H1 (cell line): ENCODE data around the gene PLCL1. TPM values are rescaled to one million over a fixed set of nuclear protein-coding genes. Genes with fewer than 3 reads are reported as not detected.

Experiments
- CTCF ChIA-PET: fragments of 300-600 bp; sonication (Branson Sonifier 250); formaldehyde crosslinking; loops from one replicate; lab custom pipeline; 2021; ENCODE audit not compliant: partially characterized antibody; lab: Charles Lee
- POLR2A ChIA-PET: fragments of 300-600 bp; sonication (Branson Sonifier 250); formaldehyde crosslinking; loops from one replicate; lab custom pipeline; 2021; ENCODE audit warnings: inconsistent platforms; ENCODE audit not compliant: partially characterized antibody; lab: Charles Lee
- DNase-seq, 2 experiments: peaks; one replicate each; pipeline versions ENCODE4 v3.0.0 to v3.0.0-alpha.2; 2010 to 2022; ENCODE audit warnings: low spot score in 2 of 2, low read depth in 1 of 2, mixed read lengths in 1 of 2
- FAIRE-seq: peaks from 2 replicates; lab custom pipeline; 2011; peaks lifted over from hg19 to GRCh38; lab: Jason Lieb, UNC
- H2AFZ ChIP-seq: 2 replicates; pipeline ENCODE4 v1.8.1; 2012; ENCODE audit warnings: low read length, inconsistent platforms
- H2AK5ac ChIP-seq: 2 replicates; pipeline ENCODE4 v1.6.1; 2013; ENCODE audit warnings: low read depth, low read length
- H2BK120ac ChIP-seq: replicated peaks from 2 replicates; pipeline ENCODE3; 2013; ENCODE audit warnings: low read depth, low read length, inconsistent platforms
- H2BK12ac ChIP-seq: 2 replicates; pipeline ENCODE4 v1.6.1; 2013; ENCODE audit warnings: low read depth, low read length
- H2BK15ac ChIP-seq: 2 replicates; pipeline ENCODE4 v1.6.1; 2013; ENCODE audit warnings: low read length
- H2BK20ac ChIP-seq: 2 replicates; pipeline ENCODE4 v1.6.1; 2013; ENCODE audit warnings: low read length
- H2BK5ac ChIP-seq: 2 replicates; pipeline ENCODE4 v1.6.1; 2013; ENCODE audit warnings: low read depth, low read length
- H3K14ac ChIP-seq: 2 replicates; pipeline ENCODE4 v1.6.1; 2013; ENCODE audit warnings: inconsistent platforms; ENCODE audit not compliant: insufficient read length
- H3K18ac ChIP-seq: 2 replicates; pipeline ENCODE4 v1.6.1; 2013; ENCODE audit warnings: low read length; ENCODE audit errors: extremely low read depth
- H3K23ac ChIP-seq: 2 replicates; pipeline ENCODE4 v1.6.1; 2013; ENCODE audit warnings: inconsistent platforms; ENCODE audit not compliant: insufficient read length
- H3K23me2 ChIP-seq: 2 replicates; pipeline ENCODE4 v1.6.1; 2013; ENCODE audit warnings: low read depth, low read length
- H3K27ac ChIP-seq: 2 replicates; pipeline ENCODE4 v1.6.1; 2011; ENCODE audit warnings: low read depth, low read length, inconsistent platforms
- H3K27me3 ChIP-seq, 4 experiments: replicated peaks in 1 of 4; 1 replicate in 1 of 4; 2 replicates in 3 of 4; pipeline versions ENCODE4 v1.6.1 to v1.8.1; 2011 to 2013; ENCODE audit warnings: low read length in 3 of 4, mild to moderate bottlenecking in 3 of 4, inconsistent platforms in 2 of 4, mixed read lengths in 2 of 4, moderate library complexity in 1 of 4; ENCODE audit not compliant: control insufficient read depth in 3 of 4, insufficient read depth in 3 of 4; ENCODE audit errors: extremely low read depth in 1 of 4
- H3K36me3 ChIP-seq, 4 experiments: 2 replicates each; pipeline versions ENCODE4 v1.6.1 to v1.8.1; 2011 to 2013; ENCODE audit warnings: mild to moderate bottlenecking in 4 of 4, low read length in 3 of 4, moderate library complexity in 2 of 4, control low read depth in 1 of 4, inconsistent platforms in 1 of 4; ENCODE audit not compliant: insufficient read depth in 4 of 4, control insufficient read depth in 2 of 4
- H3K4ac ChIP-seq: replicated peaks from 2 replicates; pipeline ENCODE3; 2013; ENCODE audit warnings: low read length, low read depth, mixed read lengths, inconsistent platforms; ENCODE audit not compliant: insufficient read length
- H3K4me1 ChIP-seq, 4 experiments: replicated peaks in 1 of 4; 1 replicate in 1 of 4; 2 replicates in 3 of 4; pipeline versions ENCODE4 v1.6.1 to v1.8.1; 2011 to 2013; ENCODE audit warnings: low read length in 3 of 4, inconsistent platforms in 2 of 4, mixed read lengths in 1 of 4; ENCODE audit not compliant: insufficient read depth in 4 of 4, control insufficient read depth in 3 of 4
- H3K4me2 ChIP-seq, 2 experiments: 2 replicates each; pipeline versions ENCODE4 v1.6.1 to v1.8.1; 2011 to 2013; ENCODE audit warnings: low read depth in 2 of 2, low read length in 2 of 2, control low read depth in 1 of 2, inconsistent platforms in 1 of 2, mild to moderate bottlenecking in 1 of 2; ENCODE audit not compliant: insufficient read depth in 1 of 2
- H3K4me3 ChIP-seq, 4 experiments: fragments of 200-600, 300-600 bp in 1 of 4; sonication (generic), shearing (Covaris generic), sonication (Bioruptor Twin) in 1 of 4; 2 replicates each; pipeline versions ENCODE4 v1.5.1 to v1.8.1; 2011 to 2016; ENCODE audit warnings: low read length in 4 of 4, low read depth in 3 of 4, control low read depth in 2 of 4, inconsistent platforms in 2 of 4, mild to moderate bottlenecking in 2 of 4, mixed read lengths in 1 of 4, moderate library complexity in 1 of 4; ENCODE audit not compliant: insufficient read depth in 2 of 4; ENCODE audit errors: extremely low read depth in 1 of 4
- H3K56ac ChIP-seq: replicated peaks from 2 replicates; pipeline ENCODE3; 2013; ENCODE audit warnings: low read depth, mild to moderate bottlenecking, mixed read lengths, low read length, inconsistent platforms; ENCODE audit not compliant: insufficient read length
- H3K79me1 ChIP-seq: 2 replicates; pipeline ENCODE4 v1.6.1; 2013; ENCODE audit warnings: low read depth, low read length, control low read depth
- H3K79me2 ChIP-seq, 2 experiments: 2 replicates each; pipeline versions ENCODE4 v1.6.1 to v1.8.1; 2012 to 2013; ENCODE audit warnings: low read length in 2 of 2, mild to moderate bottlenecking in 2 of 2, inconsistent platforms in 1 of 2; ENCODE audit not compliant: insufficient read depth in 2 of 2, control insufficient read depth in 1 of 2
- H3K9ac ChIP-seq, 4 experiments: replicated peaks in 1 of 4; 1 replicate in 1 of 4; 2 replicates in 3 of 4; pipeline versions ENCODE4 v1.6.1 to v1.8.1; 2011 to 2013; ENCODE audit warnings: low read depth in 3 of 4, low read length in 3 of 4, control low read depth in 2 of 4, mild to moderate bottlenecking in 2 of 4, moderate library complexity in 2 of 4, inconsistent platforms in 1 of 4; ENCODE audit errors: extremely low read depth in 1 of 4
- H3K9me3 ChIP-seq, 2 experiments: 2 replicates each; pipeline versions ENCODE4 v1.6.1 to v1.8.1; 2012 to 2013; ENCODE audit warnings: mild to moderate bottlenecking in 2 of 2, moderate library complexity in 2 of 2, control low read depth in 1 of 2, inconsistent platforms in 1 of 2, low read depth in 1 of 2, low read length in 1 of 2, mixed read lengths in 1 of 2; ENCODE audit not compliant: insufficient read depth in 2 of 2
- H4K20me1 ChIP-seq, 2 experiments: replicated peaks in 1 of 2; 2 replicates each; pipeline versions ENCODE3 to v1.8.1; 2011 to 2013; ENCODE audit warnings: inconsistent platforms in 2 of 2, low read length in 2 of 2, mild to moderate bottlenecking in 1 of 2; ENCODE audit not compliant: insufficient read depth in 2 of 2, control insufficient read depth in 1 of 2
- H4K5ac ChIP-seq: 2 replicates; pipeline ENCODE4 v1.6.1; 2013; ENCODE audit warnings: low read length, low read depth, mixed read lengths, inconsistent platforms; ENCODE audit not compliant: insufficient read length
- H4K8ac ChIP-seq: 2 replicates; pipeline ENCODE4 v1.8.0; 2013; ENCODE audit warnings: mild to moderate bottlenecking, moderate library complexity, low read length, inconsistent platforms; ENCODE audit not compliant: insufficient read depth; ENCODE audit errors: extremely low read depth
- H4K91ac ChIP-seq: replicated peaks from 2 replicates; pipeline ENCODE3; 2013; ENCODE audit warnings: low read length, mixed read lengths, inconsistent platforms; ENCODE audit not compliant: insufficient read length
- ASH2L ChIP-seq: fragments of 200-600, 300-600 bp; sonication (generic); IDR thresholded peaks from one replicate; pipeline ENCODE4 v1.7.1; 2017; ENCODE audit warnings: low read length
- ATF2 ChIP-seq: IDR thresholded peaks from 2 replicates; pipeline ENCODE4 v1.6.1; 2012; ENCODE audit warnings: low read length, inconsistent platforms
- BCL11A ChIP-seq, 2 experiments: IDR thresholded peaks; one replicate each; pipeline ENCODE4 v1.6.1; 2011; ENCODE audit warnings: low read depth in 2 of 2, low read length in 2 of 2, mild to moderate bottlenecking in 2 of 2
- BRCA1 ChIP-seq: IDR thresholded peaks from 2 replicates; pipeline ENCODE4 v1.6.1; 2012; ENCODE audit warnings: low read depth, low read length, improper control_type of control experiment
- CEBPB ChIP-seq: IDR thresholded peaks from 2 replicates; pipeline ENCODE4 v1.6.1; 2012; ENCODE audit warnings: low read depth, low read length
- GABPA ChIP-seq: IDR thresholded peaks from 2 replicates; pipeline ENCODE4 v1.6.1; 2011; ENCODE audit warnings: mild to moderate bottlenecking, low read length, moderate library complexity, borderline replicate concordance; ENCODE audit not compliant: insufficient read depth
- KDM1A ChIP-seq: fragments of 200-600, 300-600 bp; sonication (generic); IDR thresholded peaks from 2 replicates; pipeline ENCODE4 v1.7.1; 2016; ENCODE audit warnings: mild to moderate bottlenecking, low read length, borderline replicate concordance
- KDM4A ChIP-seq: IDR thresholded peaks from one replicate; pipeline ENCODE4 v1.7.1; 2012; ENCODE audit warnings: low read depth, mild to moderate bottlenecking, moderate library complexity, low read length, inconsistent platforms; ENCODE audit not compliant: severe bottlenecking
- KDM5A ChIP-seq: fragments of 200-600 bp; IDR thresholded peaks from 2 replicates; pipeline ENCODE4 v1.7.1; 2012; ENCODE audit warnings: mild to moderate bottlenecking, low read length, inconsistent platforms, mixed read lengths
- RNF2 ChIP-seq: fragments of 200-900, 300-1000 bp; sonication (generic); IDR thresholded peaks from 2 replicates; pipeline ENCODE4 v1.7.1; 2016; ENCODE audit warnings: borderline replicate concordance, low read depth, mild to moderate bottlenecking, antibody characterized with exemption, low read length; ENCODE audit not compliant: poor library complexity, severe bottlenecking; ENCODE audit errors: missing control alignments
- RXRA ChIP-seq: IDR thresholded peaks from 2 replicates; pipeline ENCODE4 v1.6.1; 2011; ENCODE audit warnings: low read depth, mild to moderate bottlenecking, low read length, moderate library complexity; ENCODE audit not compliant: insufficient read depth
- SP2 ChIP-seq: IDR thresholded peaks from 2 replicates; pipeline ENCODE4 v1.6.1; 2012; ENCODE audit warnings: mild to moderate bottlenecking, low read length, inconsistent platforms
- SRF ChIP-seq: IDR thresholded peaks from 2 replicates; pipeline ENCODE4 v1.6.1; 2011; ENCODE audit warnings: mild to moderate bottlenecking, low read depth, low read length, moderate library complexity
- WGBS, 2 experiments: shearing (Covaris generic) in 1 of 2; methylation state at CpG; one replicate each; pipeline versions ENCODE4 v1.1.6 to v1.1.7; 2013 to 2015; ENCODE audit warnings: low lambda C conversion rate in 2 of 2, mixed read lengths in 2 of 2, inconsistent platforms in 1 of 2, low coverage in 1 of 2, missing lambda C conversion rate in 1 of 2; ENCODE audit not compliant: insufficient replicate concordance in 2 of 2, insufficient coverage in 1 of 2, insufficient read length in 1 of 2; ENCODE audit errors: extremely low coverage in 1 of 2, missing lambda C conversion rate in 1 of 2; 5-methylcytosine and 5-hydroxymethylcytosine counted together
- polyA plus RNA-seq, 7 experiments: library from polyadenylated mRNA; depleted of rRNA in 3 of 7; stranded (reverse) in 5 of 7; unstranded in 2 of 7; fragments of >200 nt in 5 of 7; fragments of 200-250 nt in 2 of 7; gene quantifications; 1 replicate in 5 of 7; 2 replicates in 1 of 7; 4 replicates in 1 of 7; pipeline versions ENCODE4 v1.2.1 to v1.2.3, GENCODE V29; 2011 to 2013; ENCODE audit warnings: missing spikeins in 2 of 7, mixed read lengths in 2 of 7
- total RNA-seq: library from RNA; stranded (reverse); fragmentation: NEBNext Ultra II Directional; extraction: Animal tissue kit (Norgen Biotek cat#: 25700); gene quantifications from 2 replicates; pipeline ENCODE4 v1.2.1, GENCODE V29; 2021

The PLCL1 gene
- total and polyA plus RNA-seq, 2 of the 8 experiments (the other 6 are each of a cell fraction or from before 2014, with no cell fraction given), result not detected

- no peak overlapping the region for H3K27ac ChIP-seq
- H3K9ac ChIP-seq, result no peak overlapping the region
- ChIA-PET CTCF (interaction anchor here (0.6 kb wide), 1 partner anchor 10 kb away, joined by 3 read pairs; no protein-coding TSS in a partner anchor), POLR2A (interaction anchor here (0.7 to 0.9 kb wide), 2 partner anchors 10 kb away, joined by 3 to 4 read pairs; no protein-coding TSS in a partner anchor)
- H3K9me3 ChIP-seq, result no peaks in the 10 kb centered on the region
- H4K5ac ChIP-seq, result no peak overlapping the region
- no peak overlapping the region for H2AK5ac ChIP-seq
- peaks cover 3 to 5% (median 3%) of the 10 kb centered on the region in 4 experiments for H3K4me1 ChIP-seq
- H2BK5ac ChIP-seq, result no peak overlapping the region
- no peak overlapping the region for H2BK12ac ChIP-seq
- H2BK20ac ChIP-seq, result no peak overlapping the region
- H3K56ac ChIP-seq, result no peak overlapping the region
- no peaks in the 10 kb centered on the region for H3K36me3 ChIP-seq
- H3K79me1 ChIP-seq, result no peaks in the 10 kb centered on the region
- no peak overlapping the region for H2AFZ ChIP-seq
- H3K4me3 ChIP-seq, result no peak overlapping the region
- H3K14ac ChIP-seq, result no peak overlapping the region
- H4K8ac ChIP-seq, result no peak overlapping the region
- H3K4me2 ChIP-seq, result no peak overlapping the region
- no peak overlapping the region for H3K4ac ChIP-seq
- H3K18ac ChIP-seq, result no peak overlapping the region
- H3K23me2 ChIP-seq, result no peaks in the 10 kb centered on the region
- H4K20me1 ChIP-seq, result no peaks in the 10 kb centered on the region
- H4K91ac ChIP-seq, result no peak overlapping the region
- H3K79me2 ChIP-seq, result no peaks in the 10 kb centered on the region
- H2BK120ac ChIP-seq, result no peak overlapping the region
- no peak overlapping the region for H3K23ac ChIP-seq
- 52% methylated on average over 1 of the region's 1 CpG; no CpG with 5 or more reads in 1 of the 2 experiments for WGBS, 2 experiments
- FAIRE-seq, result no peak
- no peak for DNase-seq
- H2BK15ac ChIP-seq, result no peak overlapping the region
- H3K27me3 ChIP-seq, result no peaks in the 10 kb centered on the region
- TF ChIP-seq KDM1A, result no peak
- no peak for TF ChIP-seq GABPA
- TF ChIP-seq KDM5A, result no peak
- TF ChIP-seq ASH2L, result no peak
- TF ChIP-seq BCL11A (IDR thresholded peaks at IDR 0.05; ENCODE audit: low read depth in 2 of 2, low read length in 2 of 2), result no peak
- TF ChIP-seq KDM4A, result no peak
- TF ChIP-seq SRF, result no peak
- TF ChIP-seq SP2, result no peak
- TF ChIP-seq RXRA, result no peak
- TF ChIP-seq BRCA1, result no peak
- TF ChIP-seq ATF2, result no peak
- no peak for TF ChIP-seq RNF2
- TF ChIP-seq CEBPB, result no peak
These were observed 71.4 kb downstream of the PLCL1 start for GRCh38 chr2:197875763-197876162.
